Trophoblast cell (in vitro differentiated cells and primary cell): ENCODE data around the gene BLOC1S6.
A peak's percentile ranks its signal among the peaks of the same experiment; 100 is the strongest.

ENCODE experiments used
- DNase-seq, 2 donors: peaks; one replicate each; pipeline ENCODE4 v3.0.0-alpha.2; 2016
- H2AFZ ChIP-seq: 2 replicates; pipeline ENCODE4 v1.6.1; 2013; ENCODE audit warnings: low read length, moderate library complexity, mild to moderate bottlenecking; ENCODE audit not compliant: insufficient read depth, poor library complexity
- H2AK5ac ChIP-seq: 2 replicates; pipeline ENCODE4 v1.6.1; 2013; ENCODE audit warnings: mild to moderate bottlenecking, low read length
- H2BK120ac ChIP-seq: 2 replicates; pipeline ENCODE4 v1.6.1; 2013; ENCODE audit warnings: low read length, mild to moderate bottlenecking, moderate library complexity; ENCODE audit not compliant: insufficient read depth, poor library complexity
- H2BK12ac ChIP-seq: 2 replicates; pipeline ENCODE4 v1.6.1; 2013; ENCODE audit warnings: mild to moderate bottlenecking, low read length, moderate library complexity
- H2BK5ac ChIP-seq: 2 replicates; pipeline ENCODE4 v1.6.1; 2013; ENCODE audit warnings: low read length, low read depth, moderate library complexity, mild to moderate bottlenecking; ENCODE audit not compliant: poor library complexity
- H3K14ac ChIP-seq: 2 replicates; pipeline ENCODE4 v1.6.1; 2013; ENCODE audit warnings: mild to moderate bottlenecking, low read length
- H3K18ac ChIP-seq: 2 replicates; pipeline ENCODE4 v1.6.1; 2013; ENCODE audit warnings: mild to moderate bottlenecking, low read length
- H3K23ac ChIP-seq: 2 replicates; pipeline ENCODE4 v1.6.1; 2013; ENCODE audit warnings: low read length
- H3K27ac ChIP-seq: 2 replicates; pipeline ENCODE4 v1.5.1; 2013; ENCODE audit warnings: low read depth, mild to moderate bottlenecking, inconsistent platforms, low read length, moderate library complexity
- H3K27me3 ChIP-seq: 2 replicates; pipeline ENCODE4 v1.6.1; 2013; ENCODE audit warnings: inconsistent platforms, mild to moderate bottlenecking, low read length, moderate library complexity; ENCODE audit not compliant: insufficient read depth
- H3K36me3 ChIP-seq, 2 experiments: 1 replicate in 1 of 2; 2 replicates in 1 of 2; pipeline ENCODE4 v1.6.1; 2013; ENCODE audit warnings: low read length in 2 of 2, mild to moderate bottlenecking in 2 of 2, moderate library complexity in 1 of 2; ENCODE audit not compliant: insufficient read depth in 2 of 2, control insufficient read depth in 1 of 2
- H3K4ac ChIP-seq: 2 replicates; pipeline ENCODE4 v1.6.1; 2013; ENCODE audit warnings: low read depth, mild to moderate bottlenecking, low read length, moderate library complexity
- H3K4me1 ChIP-seq, 2 experiments: 1 replicate in 1 of 2; 2 replicates in 1 of 2; pipeline ENCODE4 v1.6.1; 2013; ENCODE audit warnings: low read length in 2 of 2, mild to moderate bottlenecking in 2 of 2, moderate library complexity in 1 of 2; ENCODE audit not compliant: insufficient read depth in 2 of 2, control insufficient read depth in 1 of 2
- H3K4me2 ChIP-seq: 2 replicates; pipeline ENCODE4 v1.6.1; 2013; ENCODE audit warnings: inconsistent platforms, mild to moderate bottlenecking, low read length, moderate library complexity
- H3K4me3 ChIP-seq: 2 replicates; pipeline ENCODE4 v1.5.1; 2013; ENCODE audit warnings: mild to moderate bottlenecking, low read depth, low read length, inconsistent platforms
- H3K79me1 ChIP-seq: one replicate; pipeline ENCODE4 v1.6.1; 2013; ENCODE audit warnings: low read length
- H3K79me2 ChIP-seq: 2 replicates; pipeline ENCODE4 v1.6.1; 2013; ENCODE audit warnings: low read length, mild to moderate bottlenecking; ENCODE audit not compliant: control insufficient read depth, insufficient read depth, poor library complexity
- H3K9ac ChIP-seq: 2 replicates; pipeline ENCODE4 v1.6.1; 2013; ENCODE audit warnings: mild to moderate bottlenecking, low read length
- H3K9me3 ChIP-seq: 2 replicates; pipeline ENCODE4 v1.6.1; 2013; ENCODE audit warnings: low read depth, mild to moderate bottlenecking, control low read depth, inconsistent platforms, low read length; ENCODE audit not compliant: insufficient read depth
- H4K12ac ChIP-seq: 2 replicates; pipeline ENCODE4 v1.6.1; 2013; ENCODE audit warnings: low read depth, mild to moderate bottlenecking, low read length, moderate library complexity
- H4K8ac ChIP-seq: 2 replicates; pipeline ENCODE4 v1.6.1; 2013; ENCODE audit warnings: low read depth, mild to moderate bottlenecking, low read length, moderate library complexity
- H4K91ac ChIP-seq: one replicate; pipeline ENCODE4 v1.6.1; 2013; ENCODE audit warnings: low read depth, mild to moderate bottlenecking, low read length, moderate library complexity
- WGBS: extraction: QIAGEN DNeasy Blood & Tissue Kit; methylation state at CpG from one replicate; pipeline ENCODE4 v1.1.7; 2013; ENCODE audit warnings: missing lambda C conversion rate; ENCODE audit not compliant: insufficient read length, insufficient coverage; ENCODE audit errors: extremely low coverage; 5-methylcytosine and 5-hydroxymethylcytosine counted together

BLOC1S6 gene

DNA sequence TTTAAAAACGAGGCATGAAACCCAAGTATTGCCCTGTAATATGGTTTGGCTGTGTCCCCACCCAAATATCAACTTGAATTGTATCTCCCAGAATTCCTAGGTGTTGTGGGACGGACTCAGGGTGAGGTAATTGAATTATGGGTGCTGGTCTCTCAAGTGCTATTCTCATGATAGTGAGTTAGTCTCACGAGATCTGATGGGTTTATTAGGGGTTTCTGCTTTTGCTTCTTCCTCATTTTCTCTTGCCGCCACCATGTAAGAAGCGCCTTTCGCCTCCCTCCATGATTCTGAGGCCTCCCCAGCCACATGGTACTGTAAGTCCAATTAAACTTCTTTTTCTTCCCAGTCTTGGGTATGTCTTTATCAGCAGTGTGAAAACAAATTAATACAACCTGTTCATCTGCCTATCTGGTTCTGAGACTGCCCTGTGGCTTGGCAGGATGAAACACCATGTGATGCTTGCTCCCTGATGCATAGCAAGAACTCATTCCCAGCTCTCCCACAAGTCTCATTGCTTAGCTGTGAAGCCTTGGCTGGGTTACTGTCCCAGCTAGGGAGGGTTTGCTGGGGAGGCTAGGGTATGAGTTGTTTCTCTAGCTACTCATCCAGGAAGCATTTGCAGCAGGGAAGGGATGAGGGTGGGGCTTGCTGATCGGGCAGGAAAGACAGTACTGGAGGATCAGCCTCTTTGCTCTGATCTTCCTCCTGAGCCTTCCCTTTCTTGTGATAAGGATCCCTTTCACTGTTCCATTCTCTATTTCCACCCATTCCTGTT is 43.9 kb downstream of the BLOC1S6 start:
- H3K36me3 ChIP-seq, result peaks cover 0 to 1% of the 10 kb centered on the region in 2 experiments

DNA sequence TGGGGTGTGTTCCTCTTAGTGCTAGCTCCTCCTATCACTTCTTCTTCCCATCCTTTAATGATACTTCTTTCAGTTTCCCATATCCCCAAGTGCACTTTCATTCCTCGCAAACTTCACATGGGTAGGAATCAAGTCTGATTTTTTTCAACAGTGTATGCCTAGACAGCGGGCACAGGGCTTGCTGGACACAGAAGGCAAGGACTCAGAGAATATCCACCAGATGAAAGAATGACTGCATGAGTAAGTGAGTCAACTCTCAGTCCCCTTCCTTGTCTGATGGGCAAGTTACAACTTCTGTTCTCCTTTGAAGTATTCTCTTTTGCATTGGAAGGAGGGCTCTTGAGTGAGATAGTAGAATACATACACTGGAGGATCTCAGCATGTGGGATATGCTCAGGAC is 44.6 kb downstream of the BLOC1S6 start:
- H2BK5ac ChIP-seq, result no peak overlapping the region
- no peak overlapping the region for H2BK120ac ChIP-seq
- H2BK12ac ChIP-seq, result no peak overlapping the region
- H2AK5ac ChIP-seq, result no peak overlapping the region
- no peak overlapping the region for H3K4me2 ChIP-seq
- no peak overlapping the region for H3K18ac ChIP-seq
- no CpG with 5 or more reads among the region's 2 CpGs for WGBS
- no peak overlapping the region for H4K12ac ChIP-seq
- H3K23ac ChIP-seq, result no peak overlapping the region
- no peaks in the 10 kb centered on the region for H3K79me2 ChIP-seq
- peaks cover 18% of the 10 kb centered on the region for H3K27me3 ChIP-seq
- peaks cover 7 to 11% of the 10 kb centered on the region in 2 experiments for H3K4me1 ChIP-seq
- peaks cover 0 to 1% of the 10 kb centered on the region in 2 experiments for H3K36me3 ChIP-seq
- H3K9ac ChIP-seq, result no peak overlapping the region
- H3K79me1 ChIP-seq, result no peaks in the 10 kb centered on the region
- no peak overlapping the region for H3K14ac ChIP-seq
- DNase-seq, result no peak
- no peak overlapping the region for H3K27ac ChIP-seq
- H4K91ac ChIP-seq, result no peak overlapping the region
- H2AFZ ChIP-seq, result no peak overlapping the region
- no peak overlapping the region for H3K4ac ChIP-seq
- H3K4me3 ChIP-seq, result no peak overlapping the region
- peaks cover 8% of the 10 kb centered on the region for H3K9me3 ChIP-seq
- H4K8ac ChIP-seq, result no peak overlapping the region

More for the DNA sequence above, 43.9 kb downstream of the BLOC1S6 start:
- Histone ChIP-seq H3K4ac (no peak overlapping the region), H3K23ac (no peak overlapping the region), H3K18ac (no peak overlapping the region), H3K14ac (no peak overlapping the region), H2BK5ac (no peak overlapping the region), H3K27me3 (peaks cover 18% of the 10 kb centered on the region), H2BK120ac (no peak overlapping the region), H3K27ac (no peak overlapping the region), H3K9me3 (peaks cover 9% of the 10 kb centered on the region), H3K4me2 (no peak overlapping the region), H2AFZ (no peak overlapping the region), H2AK5ac (no peak overlapping the region), H3K4me1 (peaks cover 7 to 11% of the 10 kb centered on the region in 2 experiments), H2BK12ac (no peak overlapping the region), H3K4me3 (no peak overlapping the region), H4K8ac (no peak overlapping the region), H3K79me2 (no peaks in the 10 kb centered on the region), H3K9ac (no peak overlapping the region), H4K91ac (no peak overlapping the region), H4K12ac (no peak overlapping the region), H3K79me1 (no peaks in the 10 kb centered on the region)
- no CpG with 5 or more reads among the region's 7 CpGs for WGBS
- DNase-seq, result peak; percentile 54 to 57

DNA sequence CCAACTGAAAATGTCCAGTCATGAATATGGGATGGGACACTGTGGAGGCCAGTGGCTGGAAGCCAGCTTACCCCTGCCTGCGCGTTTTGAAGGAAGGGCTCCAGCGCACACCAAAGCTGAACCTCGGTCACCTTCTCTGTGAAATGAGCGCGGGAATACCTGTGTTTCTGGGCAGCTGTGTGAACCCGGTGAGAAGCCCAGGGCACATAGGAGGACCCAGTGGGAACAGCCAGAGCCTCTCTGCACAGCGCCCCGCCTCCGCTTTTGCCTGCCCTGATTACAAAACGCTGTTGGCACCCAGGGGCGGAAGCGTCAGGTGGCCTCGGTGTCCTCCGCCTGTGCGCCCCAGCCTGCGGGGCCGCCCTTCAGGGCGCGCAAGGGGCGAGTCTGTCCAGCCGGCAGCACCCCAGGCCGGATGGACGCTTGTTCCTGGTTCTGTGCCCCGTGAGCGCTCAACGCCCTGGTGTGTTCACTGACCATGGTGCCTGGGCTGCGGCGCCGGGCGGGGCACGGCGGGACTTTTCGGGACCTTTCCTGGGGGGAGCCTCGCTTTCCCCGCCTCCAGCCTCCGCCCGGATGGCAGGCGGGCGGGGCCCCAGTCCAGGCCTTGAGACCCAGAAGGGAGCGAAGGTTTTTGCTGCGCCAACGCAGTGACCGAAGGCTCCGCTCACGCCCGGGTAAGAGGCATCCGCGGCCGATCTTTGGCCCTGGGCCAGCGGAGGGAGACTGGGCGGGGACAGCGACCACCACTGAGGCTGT is 47.4 kb downstream of the BLOC1S6 start, which contains the start of gene SQOR:
Gene SQOR, plus strand, starts transcription at position 598 of the 759 bp plus-strand sequence. CDS start 23,895 bp downstream, outside the sequence.
- H2BK12ac ChIP-seq, result no peak within 1 kb of the TSS
- H2BK120ac ChIP-seq, result no peak within 1 kb of the TSS
- peaks cover 15% of the 10 kb centered on the region for H3K27me3 ChIP-seq
- H3K79me1 ChIP-seq, result no peaks in the 10 kb centered on the region
- no peaks in the 10 kb centered on the region for H3K9me3 ChIP-seq
- H3K4me3 ChIP-seq, result peak within 1 kb of the TSS; percentile 55
- H3K9ac ChIP-seq, result no peak within 1 kb of the TSS
- no peak within 1 kb of the TSS for H3K14ac ChIP-seq
- H4K8ac ChIP-seq, result no peak within 1 kb of the TSS
- H4K12ac ChIP-seq, result no peak within 1 kb of the TSS
- no peaks in the 10 kb centered on the region for H3K36me3 ChIP-seq
- H3K79me2 ChIP-seq, result no peaks in the 10 kb centered on the region
- H3K4me2 ChIP-seq, result peak within 1 kb of the TSS; percentile 78
- no peak within 1 kb of the TSS for H3K18ac ChIP-seq
- no peak within 1 kb of the TSS for H2AK5ac ChIP-seq
- no peak within 1 kb of the TSS for H2BK5ac ChIP-seq
- DNase-seq, result peak; percentile 39 to 47
- no peak within 1 kb of the TSS for H3K4ac ChIP-seq
- WGBS, result no CpG with 5 or more reads among the region's 53 CpGs
- H3K4me1 ChIP-seq, result peaks cover 7 to 11% of the 10 kb centered on the region in 2 experiments
- H3K23ac ChIP-seq, result no peak within 1 kb of the TSS
- H3K27ac ChIP-seq, result no peak within 1 kb of the TSS
- H4K91ac ChIP-seq, result no peak within 1 kb of the TSS
- H2AFZ ChIP-seq, result peak within 1 kb of the TSS; percentile 52

DNA sequence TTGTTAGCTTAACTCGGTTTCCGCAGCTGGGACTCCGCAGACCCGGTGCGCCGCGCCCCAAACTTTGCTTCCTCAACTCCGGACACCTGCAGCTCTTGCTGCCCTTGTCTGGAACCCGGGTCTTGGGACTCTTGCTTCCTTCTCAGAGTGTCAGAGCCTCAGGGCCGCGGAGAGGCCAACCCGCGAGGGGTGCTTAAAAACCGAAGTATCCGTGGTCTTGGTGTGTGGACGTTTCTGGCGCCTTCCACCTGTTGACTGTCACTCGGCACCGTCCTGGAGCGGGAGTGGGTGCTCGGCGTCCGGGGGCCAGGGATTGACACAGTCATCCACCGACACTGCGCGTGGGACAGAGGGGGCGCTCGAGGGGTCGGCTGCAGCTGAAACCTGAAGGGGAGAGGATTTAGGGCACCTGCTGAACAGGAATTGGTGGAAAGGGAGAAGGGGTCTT is 48.0 kb downstream of the BLOC1S6 start:
- Histone ChIP-seq H2BK12ac (no peak overlapping the region), H3K27ac (no peak overlapping the region), H4K8ac (no peak overlapping the region), H3K9ac (no peak overlapping the region), H3K4ac (no peak overlapping the region), H3K36me3 (no peaks in the 10 kb centered on the region), H4K12ac (no peak overlapping the region), H3K4me2 (peak overlapping the region; percentile 78), H3K4me1 (peaks cover 7 to 11% of the 10 kb centered on the region in 2 experiments), H4K91ac (no peak overlapping the region), H3K79me2 (no peaks in the 10 kb centered on the region), H3K27me3 (peaks cover 15% of the 10 kb centered on the region), H2BK5ac (no peak overlapping the region), H2AK5ac (no peak overlapping the region), H3K18ac (no peak overlapping the region), H2BK120ac (no peak overlapping the region), H3K79me1 (no peaks in the 10 kb centered on the region), H3K9me3 (no peaks in the 10 kb centered on the region), H3K14ac (no peak overlapping the region), H3K23ac (no peak overlapping the region), H2AFZ (peak overlapping the region; percentile 52), H3K4me3 (peak overlapping the region; percentile 55)
- WGBS, result no CpG with 5 or more reads among the region's 29 CpGs
- no peak for DNase-seq
